Measurements from ENCODE around the gene BRPF3. TPM values are rescaled to one million over a fixed set of nuclear protein-coding genes. Genes with fewer than 3 reads are reported as not detected.

The BRPF3 gene
- total RNA-seq, 1 experiment from 2014 or later: 14.3 TPM

DNA sequence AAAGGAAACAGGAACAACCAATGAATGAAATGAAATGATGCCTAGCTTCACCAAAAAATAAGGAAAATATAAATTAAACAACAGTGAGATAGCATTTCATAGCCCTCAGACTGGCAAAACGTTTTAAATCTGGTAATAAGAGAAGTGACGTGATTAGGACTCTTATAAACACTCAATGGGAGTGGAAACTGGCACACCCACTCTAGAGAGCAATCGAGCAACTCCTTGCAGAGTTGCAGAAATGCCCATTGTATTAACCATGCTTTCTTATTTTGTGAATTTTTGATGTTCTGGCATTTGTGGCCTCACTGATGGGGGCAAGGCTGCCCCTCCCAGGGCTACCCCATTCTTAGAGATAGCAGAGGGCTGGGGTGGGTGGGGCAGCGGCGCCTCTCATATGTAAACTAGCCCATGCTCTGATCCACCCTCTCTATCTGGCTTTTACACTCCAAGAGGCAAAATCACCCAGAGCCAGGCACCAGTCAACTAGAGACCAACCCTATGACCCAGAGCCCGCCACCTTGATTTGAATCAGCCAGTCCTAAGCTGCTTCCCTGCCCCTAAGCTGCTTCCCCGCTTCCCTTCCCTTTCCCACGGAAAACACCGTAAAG is 67.0 kb downstream of the BRPF3 start:
- no TSS peak for BruUV-seq (replicated peaks)
- no peaks in the 10 kb centered on the region for H3K79me2 ChIP-seq (ENCODE audit: low read length)
- CTCF ChIA-PET: no interaction called here
- H3F3A ChIP-seq (ENCODE audit: low read length, unreplicated experiment): no peaks in the 10 kb centered on the region
- intact Hi-C loops (cut with micrococcal nuclease): no loop called here
- DNase-seq (no peak), ATAC-seq (no peak)
- no peak overlapping the region for H2AFZ ChIP-seq (ENCODE audit: low read length)
- no peaks in the 10 kb centered on the region for H3K36me3 ChIP-seq (ENCODE audit: low read depth, low read length)
- no peaks in the 10 kb centered on the region for H4K20me1 ChIP-seq (ENCODE audit: low read length)
- no peak for TF ChIP-seq EZH2phosphoT487 (IDR thresholded peaks at IDR 0.05; ENCODE audit: borderline replicate concordance, low read length)
- H3K9me3 ChIP-seq (ENCODE audit: low read length): no peaks in the 10 kb centered on the region
- no peak overlapping the region for H3K4me2 ChIP-seq (ENCODE audit: low read length)
- H3K27ac ChIP-seq (ENCODE audit: low read length): no peak overlapping the region
- POLR2A ChIA-PET (ENCODE audit: unreplicated experiment): no interaction called here
- H3K9ac ChIP-seq (ENCODE audit: low read length): no peak overlapping the region
- no peaks in the 10 kb centered on the region for H3K9me2 ChIP-seq (replicated peaks; ENCODE audit: low read length)
- H3K27me3 ChIP-seq (ENCODE audit: low read length): 0 out of 2 replicates have a peak, but pooled peaks cover 3% of the 10 kb centered on the region
- H3K4me1 ChIP-seq (ENCODE audit: insufficient read depth, low read length): 0 out of 2 replicates have a peak, but pooled peaks cover 8% of the 10 kb centered on the region
- no peak overlapping the region for H3K4me3 ChIP-seq (ENCODE audit: low read length)

DNA sequence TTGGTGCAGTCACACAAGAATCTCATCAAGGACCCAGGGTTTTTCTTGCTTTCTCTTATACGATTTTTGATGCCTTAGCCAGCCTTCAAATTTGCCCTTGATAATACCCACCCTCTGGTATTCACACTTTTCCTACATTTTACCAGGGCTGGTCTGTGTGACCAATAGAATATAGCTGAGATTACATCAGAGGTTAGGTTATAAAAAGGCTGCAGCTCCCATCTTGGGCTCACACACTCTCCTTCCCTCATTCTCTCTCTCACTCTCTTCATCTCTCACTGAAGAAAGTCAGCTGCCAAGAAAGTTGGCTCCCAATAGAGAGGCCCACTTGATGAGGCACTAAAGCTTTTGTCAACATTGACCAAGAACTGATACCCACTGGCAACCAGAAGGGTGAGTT is 69.2 kb downstream of the BRPF3 start:
- no peaks in the 10 kb centered on the region for H3K9me2 ChIP-seq (replicated peaks; ENCODE audit: low read length)
- no peak overlapping the region for H3K4me3 ChIP-seq (ENCODE audit: low read length)
- TF ChIP-seq EZH2 (IDR thresholded peaks at IDR 0.05; ENCODE audit: low read length, unreplicated experiment) (no peak), EZH2phosphoT487 (IDR thresholded peaks at IDR 0.05; ENCODE audit: borderline replicate concordance, low read length) (no peak)
- TF ChIP-seq, protein P1, sequence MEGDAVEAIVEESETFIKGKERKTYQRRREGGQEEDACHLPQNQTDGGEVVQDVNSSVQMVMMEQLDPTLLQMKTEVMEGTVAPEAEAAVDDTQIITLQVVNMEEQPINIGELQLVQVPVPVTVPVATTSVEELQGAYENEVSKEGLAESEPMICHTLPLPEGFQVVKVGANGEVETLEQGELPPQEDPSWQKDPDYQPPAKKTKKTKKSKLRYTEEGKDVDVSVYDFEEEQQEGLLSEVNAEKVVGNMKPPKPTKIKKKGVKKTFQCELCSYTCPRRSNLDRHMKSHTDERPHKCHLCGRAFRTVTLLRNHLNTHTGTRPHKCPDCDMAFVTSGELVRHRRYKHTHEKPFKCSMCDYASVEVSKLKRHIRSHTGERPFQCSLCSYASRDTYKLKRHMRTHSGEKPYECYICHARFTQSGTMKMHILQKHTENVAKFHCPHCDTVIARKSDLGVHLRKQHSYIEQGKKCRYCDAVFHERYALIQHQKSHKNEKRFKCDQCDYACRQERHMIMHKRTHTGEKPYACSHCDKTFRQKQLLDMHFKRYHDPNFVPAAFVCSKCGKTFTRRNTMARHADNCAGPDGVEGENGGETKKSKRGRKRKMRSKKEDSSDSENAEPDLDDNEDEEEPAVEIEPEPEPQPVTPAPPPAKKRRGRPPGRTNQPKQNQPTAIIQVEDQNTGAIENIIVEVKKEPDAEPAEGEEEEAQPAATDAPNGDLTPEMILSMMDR (conservative IDR thresholded peaks at IDR 0.05; ENCODE audit: low read depth, low read length): no peak
- peaks cover 3% of the 10 kb centered on the region; the same call in 1 of the 2 replicates for H3K27me3 ChIP-seq (ENCODE audit: low read length)
- BruUV-seq (replicated peaks): no TSS peak
- no peak overlapping the region for H3K4me2 ChIP-seq (ENCODE audit: low read length)
- no peaks in the 10 kb centered on the region for H3F3A ChIP-seq (ENCODE audit: low read length, unreplicated experiment)
- no peaks in the 10 kb centered on the region for H3K9me3 ChIP-seq (ENCODE audit: low read length)
- ChIA-PET POLR2A (ENCODE audit: unreplicated experiment) (no interaction called here), CTCF (no interaction called here)
- ATAC-seq: no peak
- no peaks in the 10 kb centered on the region for H3K36me3 ChIP-seq (ENCODE audit: low read depth, low read length)
- no peaks in the 10 kb centered on the region for H4K20me1 ChIP-seq (ENCODE audit: low read length)
- no peak overlapping the region for H2AFZ ChIP-seq (ENCODE audit: low read length)
- intact Hi-C loops (cut with micrococcal nuclease): no loop called here
- H3K79me2 ChIP-seq (ENCODE audit: low read length): no peaks in the 10 kb centered on the region
- H3K9ac ChIP-seq (ENCODE audit: low read length): no peak overlapping the region
- no peak for DNase-seq
- 0 out of 2 replicates have a peak, but pooled peaks cover 8% of the 10 kb centered on the region for H3K4me1 ChIP-seq (ENCODE audit: insufficient read depth, low read length)
- no peak overlapping the region for H3K27ac ChIP-seq (ENCODE audit: low read length)

DNA sequence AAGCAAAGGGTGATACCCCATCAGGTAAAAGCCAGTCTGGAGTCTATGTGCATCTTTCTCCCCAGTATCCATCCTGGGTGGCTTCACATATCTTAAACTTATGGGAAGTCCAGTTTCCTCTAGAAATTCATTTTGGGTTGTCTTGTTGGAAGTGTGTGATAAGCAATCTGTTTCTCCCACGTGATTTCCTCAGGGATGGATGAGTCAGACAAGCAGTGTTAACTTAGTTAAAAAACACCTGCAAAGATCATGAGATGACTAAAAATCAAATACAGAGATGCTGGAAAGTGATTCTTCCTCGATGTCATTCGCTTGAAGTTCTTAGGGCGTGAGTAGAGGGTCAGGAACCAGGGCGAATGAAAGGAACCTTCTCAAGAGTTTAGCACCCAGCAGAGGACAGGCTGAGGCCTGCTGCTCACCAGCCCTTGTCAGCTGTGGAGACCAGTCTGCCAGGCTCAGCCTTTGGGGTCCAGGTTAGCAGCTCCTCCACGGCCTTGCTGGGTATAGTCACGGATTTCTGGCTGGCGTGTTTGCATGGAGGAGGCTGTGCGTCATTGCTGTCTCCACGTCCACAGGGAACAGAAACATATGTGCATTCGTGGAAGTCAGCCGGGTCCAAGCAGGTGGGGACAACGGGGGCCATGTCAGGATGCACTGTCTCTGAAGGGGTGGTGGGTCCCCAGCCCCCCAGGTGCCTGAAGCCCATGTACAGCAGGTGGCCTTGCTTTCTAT is 70.5 kb downstream of the BRPF3 start:
- ChIA-PET POLR2A (ENCODE audit: unreplicated experiment) (no interaction called here), CTCF (no interaction called here)
- Histone ChIP-seq H3K9ac (ENCODE audit: low read length) (no peak overlapping the region), H4K20me1 (ENCODE audit: low read length) (no peaks in the 10 kb centered on the region), H3K9me3 (ENCODE audit: low read length) (no peaks in the 10 kb centered on the region), H3K27me3 (ENCODE audit: low read length) (peaks cover 12% of the 10 kb centered on the region; the same call in 1 of the 2 replicates), H3K79me2 (ENCODE audit: low read length) (no peaks in the 10 kb centered on the region), H3K36me3 (ENCODE audit: low read depth, low read length) (no peaks in the 10 kb centered on the region), H3K27ac (ENCODE audit: low read length) (no peak overlapping the region), H3K4me1 (ENCODE audit: insufficient read depth, low read length) (0 out of 2 replicates have a peak, but pooled peaks cover 8% of the 10 kb centered on the region), H2AFZ (ENCODE audit: low read length) (no peak overlapping the region), H3K9me2 (replicated peaks; ENCODE audit: low read length) (no peaks in the 10 kb centered on the region), H3F3A (ENCODE audit: low read length, unreplicated experiment) (no peaks in the 10 kb centered on the region), H3K4me3 (ENCODE audit: low read length) (no peak overlapping the region), H3K4me2 (ENCODE audit: low read length) (no peak overlapping the region)
- DNase-seq: no peak
- ATAC-seq: no peak
- no TSS peak for BruUV-seq (replicated peaks)
- TF ChIP-seq, protein P1 (conservative IDR thresholded peaks at IDR 0.05; ENCODE audit: low read depth, low read length): no peak
- TF ChIP-seq EZH2phosphoT487 (IDR thresholded peaks at IDR 0.05; ENCODE audit: borderline replicate concordance, low read length) (no peak), EZH2 (IDR thresholded peaks at IDR 0.05; ENCODE audit: low read length, unreplicated experiment) (no peak)
- intact Hi-C loops (cut with micrococcal nuclease): no loop called here
